ENCODE results near the gene OR52D1. TPM values are rescaled to one million over a fixed set of nuclear protein-coding genes. Genes with fewer than 3 reads are reported as not detected.

The OR52D1 gene
- total RNA-seq, 1 experiment from 2014 or later, result not detected

DNA sequence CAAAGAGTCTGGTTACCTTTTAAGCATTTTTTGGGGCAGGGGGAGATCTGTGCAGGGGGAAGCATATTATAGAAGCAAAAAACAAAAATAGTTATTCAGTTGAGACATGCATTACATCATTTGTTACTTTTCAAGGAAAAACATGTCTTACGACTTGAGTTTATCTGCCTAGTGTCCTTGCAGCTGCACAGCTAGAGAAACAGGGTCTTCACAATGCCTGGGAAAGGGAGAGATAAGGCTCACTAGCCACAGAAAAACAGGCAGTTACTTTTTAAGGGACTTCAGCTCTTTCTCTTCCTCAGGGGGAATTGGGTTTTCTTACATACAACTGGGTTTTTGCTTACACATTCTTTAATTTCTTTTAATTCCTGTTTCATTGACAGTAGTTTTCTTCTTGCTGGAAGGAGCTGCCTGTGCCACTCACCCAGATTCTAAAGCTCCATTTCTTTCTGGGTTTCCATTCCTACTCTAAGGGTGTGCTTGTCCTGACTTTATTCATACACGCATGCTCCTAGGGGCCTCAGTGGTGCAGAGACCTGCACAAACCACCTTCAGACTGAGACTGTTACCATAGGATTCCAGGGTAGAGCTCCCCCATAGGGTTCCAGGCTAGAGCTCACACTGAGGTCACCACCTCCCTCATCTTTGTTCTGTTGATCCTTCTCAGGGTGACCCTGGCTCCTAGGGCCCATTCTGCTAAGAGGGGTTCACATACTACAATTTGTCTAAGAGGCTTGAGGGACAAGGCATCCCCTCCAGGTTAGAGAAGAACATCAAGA is 42.8 kb downstream of the OR52D1 start:
- no CpG with 5 or more reads among the region's 2 CpGs for WGBS (ENCODE audit: extremely low coverage, insufficient read length, low lambda C conversion rate)
- Histone ChIP-seq H3K79me2 (ENCODE audit: insufficient read depth, low read length) (no peaks in the 10 kb centered on the region), H3K4me2 (ENCODE audit: insufficient read depth, insufficient read length, low read length) (no peak overlapping the region), H4K20me1 (ENCODE audit: control insufficient read depth, insufficient read depth, insufficient read length) (no peaks in the 10 kb centered on the region), H3K4me1 (ENCODE audit: insufficient read depth, low read length) (no peaks in the 10 kb centered on the region), H3K56ac (ENCODE audit: insufficient read length, low read depth, low read length) (no peak overlapping the region), H2BK120ac (ENCODE audit: low read depth, low read length, poor library complexity, severe bottlenecking) (no peak overlapping the region), H2BK15ac (ENCODE audit: low read depth, low read length) (no peak overlapping the region), H3K9me3 (ENCODE audit: control insufficient read depth, low read depth, low read length) (no peaks in the 10 kb centered on the region), H2BK5ac (ENCODE audit: insufficient read length, low read length) (no peak overlapping the region), H2BK12ac (ENCODE audit: insufficient read length, low read depth, low read length) (no peak overlapping the region), H3K4ac (ENCODE audit: low read depth, low read length) (no peak overlapping the region), H3K23ac (ENCODE audit: insufficient read length, low read depth, low read length) (no peak overlapping the region), H4K91ac (ENCODE audit: insufficient read length, low read depth, low read length) (no peak overlapping the region), H3K9ac (ENCODE audit: extremely low read depth, insufficient read length, low read length) (no peak overlapping the region), H4K8ac (replicated peaks; ENCODE audit: insufficient read length, low read depth, low read length) (no peak overlapping the region), H3K18ac (ENCODE audit: insufficient read length, low read depth, low read length) (no peak overlapping the region), H3T11ph (ENCODE audit: low read length) (no peak overlapping the region), H2BK20ac (ENCODE audit: low read depth, low read length, poor library complexity, severe bottlenecking) (no peak overlapping the region), H3K14ac (ENCODE audit: insufficient read depth, low read length) (no peak overlapping the region), H3K23me2 (ENCODE audit: insufficient read length, low read depth, low read length, poor library complexity, severe bottlenecking) (no peaks in the 10 kb centered on the region), H2AFZ (ENCODE audit: low read length) (no peak overlapping the region), H3K27me3 (ENCODE audit: insufficient read depth, low read length) (no peaks in the 10 kb centered on the region), H2AK5ac (ENCODE audit: insufficient read length, low read length) (no peak overlapping the region), H3K27ac (ENCODE audit: insufficient read length, low read depth, low read length) (no peak overlapping the region), H3K79me1 (ENCODE audit: insufficient read depth, low read depth, low read length, poor library complexity, severe bottlenecking) (no peaks in the 10 kb centered on the region), H4K5ac (ENCODE audit: insufficient read length, low read depth, low read length) (no peak overlapping the region)
- Mint-ChIP-seq H3K27me3 (ENCODE audit: low read depth) (peaks cover 19% of the 10 kb centered on the region), H3K36me3 (ENCODE audit: insufficient read depth in 1 of 3, low read depth in 3 of 3) (no peaks in the 10 kb centered on the region), H3K4me1 (no peaks in the 10 kb centered on the region), H3K27ac (peak overlapping the region in 2 of 3 experiments; percentile 21 to 29; a peak in 1 of 7 replicates), H3K9me3 (no peaks in the 10 kb centered on the region), H3K4me3 (no peak overlapping the region)
- DNase-seq, result no peak
- TF ChIP-seq, protein P1, sequence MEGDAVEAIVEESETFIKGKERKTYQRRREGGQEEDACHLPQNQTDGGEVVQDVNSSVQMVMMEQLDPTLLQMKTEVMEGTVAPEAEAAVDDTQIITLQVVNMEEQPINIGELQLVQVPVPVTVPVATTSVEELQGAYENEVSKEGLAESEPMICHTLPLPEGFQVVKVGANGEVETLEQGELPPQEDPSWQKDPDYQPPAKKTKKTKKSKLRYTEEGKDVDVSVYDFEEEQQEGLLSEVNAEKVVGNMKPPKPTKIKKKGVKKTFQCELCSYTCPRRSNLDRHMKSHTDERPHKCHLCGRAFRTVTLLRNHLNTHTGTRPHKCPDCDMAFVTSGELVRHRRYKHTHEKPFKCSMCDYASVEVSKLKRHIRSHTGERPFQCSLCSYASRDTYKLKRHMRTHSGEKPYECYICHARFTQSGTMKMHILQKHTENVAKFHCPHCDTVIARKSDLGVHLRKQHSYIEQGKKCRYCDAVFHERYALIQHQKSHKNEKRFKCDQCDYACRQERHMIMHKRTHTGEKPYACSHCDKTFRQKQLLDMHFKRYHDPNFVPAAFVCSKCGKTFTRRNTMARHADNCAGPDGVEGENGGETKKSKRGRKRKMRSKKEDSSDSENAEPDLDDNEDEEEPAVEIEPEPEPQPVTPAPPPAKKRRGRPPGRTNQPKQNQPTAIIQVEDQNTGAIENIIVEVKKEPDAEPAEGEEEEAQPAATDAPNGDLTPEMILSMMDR (conservative IDR thresholded peaks at IDR 0.05), result no peak
